H1 (cell line): ENCODE measurements around the gene OR52K2. TPM values are rescaled to one million over a fixed set of nuclear protein-coding genes. Genes with fewer than 3 reads are reported as not detected.

Experiments used
- CTCF ChIA-PET: fragments of 300-600 bp; sonication (Branson Sonifier 250); formaldehyde crosslinking; loops from one replicate; lab custom pipeline; 2021; ENCODE audit not compliant: partially characterized antibody; lab: Charles Lee
- POLR2A ChIA-PET: fragments of 300-600 bp; sonication (Branson Sonifier 250); formaldehyde crosslinking; loops from one replicate; lab custom pipeline; 2021; ENCODE audit warnings: inconsistent platforms; ENCODE audit not compliant: partially characterized antibody; lab: Charles Lee
- DNase-seq, 2 experiments: peaks; one replicate each; pipeline versions ENCODE4 v3.0.0 to v3.0.0-alpha.2; 2010 to 2022; ENCODE audit warnings: low spot score in 2 of 2, low read depth in 1 of 2, mixed read lengths in 1 of 2
- FAIRE-seq: peaks from 2 replicates; lab custom pipeline; 2011; peaks lifted over from hg19 to GRCh38; lab: Jason Lieb, UNC
- H2AFZ ChIP-seq: 2 replicates; pipeline ENCODE4 v1.8.1; 2012; ENCODE audit warnings: low read length, inconsistent platforms
- H2AK5ac ChIP-seq: 2 replicates; pipeline ENCODE4 v1.6.1; 2013; ENCODE audit warnings: low read depth, low read length
- H2BK120ac ChIP-seq: replicated peaks from 2 replicates; pipeline ENCODE3; 2013; ENCODE audit warnings: low read depth, low read length, inconsistent platforms
- H2BK12ac ChIP-seq: 2 replicates; pipeline ENCODE4 v1.6.1; 2013; ENCODE audit warnings: low read depth, low read length
- H2BK15ac ChIP-seq: 2 replicates; pipeline ENCODE4 v1.6.1; 2013; ENCODE audit warnings: low read length
- H2BK20ac ChIP-seq: 2 replicates; pipeline ENCODE4 v1.6.1; 2013; ENCODE audit warnings: low read length
- H2BK5ac ChIP-seq: 2 replicates; pipeline ENCODE4 v1.6.1; 2013; ENCODE audit warnings: low read depth, low read length
- H3K14ac ChIP-seq: 2 replicates; pipeline ENCODE4 v1.6.1; 2013; ENCODE audit warnings: inconsistent platforms; ENCODE audit not compliant: insufficient read length
- H3K18ac ChIP-seq: 2 replicates; pipeline ENCODE4 v1.6.1; 2013; ENCODE audit warnings: low read length; ENCODE audit errors: extremely low read depth
- H3K23ac ChIP-seq: 2 replicates; pipeline ENCODE4 v1.6.1; 2013; ENCODE audit warnings: inconsistent platforms; ENCODE audit not compliant: insufficient read length
- H3K23me2 ChIP-seq: 2 replicates; pipeline ENCODE4 v1.6.1; 2013; ENCODE audit warnings: low read depth, low read length
- H3K27ac ChIP-seq: 2 replicates; pipeline ENCODE4 v1.6.1; 2011; ENCODE audit warnings: low read depth, low read length, inconsistent platforms
- H3K27me3 ChIP-seq, 4 experiments: replicated peaks in 1 of 4; 1 replicate in 1 of 4; 2 replicates in 3 of 4; pipeline versions ENCODE4 v1.6.1 to v1.8.1; 2011 to 2013; ENCODE audit warnings: low read length in 3 of 4, mild to moderate bottlenecking in 3 of 4, inconsistent platforms in 2 of 4, mixed read lengths in 2 of 4, moderate library complexity in 1 of 4; ENCODE audit not compliant: control insufficient read depth in 3 of 4, insufficient read depth in 3 of 4; ENCODE audit errors: extremely low read depth in 1 of 4
- H3K36me3 ChIP-seq, 4 experiments: 2 replicates each; pipeline versions ENCODE4 v1.6.1 to v1.8.1; 2011 to 2013; ENCODE audit warnings: mild to moderate bottlenecking in 4 of 4, low read length in 3 of 4, moderate library complexity in 2 of 4, control low read depth in 1 of 4, inconsistent platforms in 1 of 4; ENCODE audit not compliant: insufficient read depth in 4 of 4, control insufficient read depth in 2 of 4
- H3K4ac ChIP-seq: replicated peaks from 2 replicates; pipeline ENCODE3; 2013; ENCODE audit warnings: low read length, low read depth, mixed read lengths, inconsistent platforms; ENCODE audit not compliant: insufficient read length
- H3K4me1 ChIP-seq, 4 experiments: replicated peaks in 1 of 4; 1 replicate in 1 of 4; 2 replicates in 3 of 4; pipeline versions ENCODE4 v1.6.1 to v1.8.1; 2011 to 2013; ENCODE audit warnings: low read length in 3 of 4, inconsistent platforms in 2 of 4, mixed read lengths in 1 of 4; ENCODE audit not compliant: insufficient read depth in 4 of 4, control insufficient read depth in 3 of 4
- H3K4me2 ChIP-seq, 2 experiments: 2 replicates each; pipeline versions ENCODE4 v1.6.1 to v1.8.1; 2011 to 2013; ENCODE audit warnings: low read depth in 2 of 2, low read length in 2 of 2, control low read depth in 1 of 2, inconsistent platforms in 1 of 2, mild to moderate bottlenecking in 1 of 2; ENCODE audit not compliant: insufficient read depth in 1 of 2
- H3K4me3 ChIP-seq, 4 experiments: fragments of 200-600, 300-600 bp in 1 of 4; sonication (generic), shearing (Covaris generic), sonication (Bioruptor Twin) in 1 of 4; 2 replicates each; pipeline versions ENCODE4 v1.5.1 to v1.8.1; 2011 to 2016; ENCODE audit warnings: low read length in 4 of 4, low read depth in 3 of 4, control low read depth in 2 of 4, inconsistent platforms in 2 of 4, mild to moderate bottlenecking in 2 of 4, mixed read lengths in 1 of 4, moderate library complexity in 1 of 4; ENCODE audit not compliant: insufficient read depth in 2 of 4; ENCODE audit errors: extremely low read depth in 1 of 4
- H3K56ac ChIP-seq: replicated peaks from 2 replicates; pipeline ENCODE3; 2013; ENCODE audit warnings: low read depth, mild to moderate bottlenecking, mixed read lengths, low read length, inconsistent platforms; ENCODE audit not compliant: insufficient read length
- H3K79me1 ChIP-seq: 2 replicates; pipeline ENCODE4 v1.6.1; 2013; ENCODE audit warnings: low read depth, low read length, control low read depth
- H3K79me2 ChIP-seq, 2 experiments: 2 replicates each; pipeline versions ENCODE4 v1.6.1 to v1.8.1; 2012 to 2013; ENCODE audit warnings: low read length in 2 of 2, mild to moderate bottlenecking in 2 of 2, inconsistent platforms in 1 of 2; ENCODE audit not compliant: insufficient read depth in 2 of 2, control insufficient read depth in 1 of 2
- H3K9ac ChIP-seq, 4 experiments: replicated peaks in 1 of 4; 1 replicate in 1 of 4; 2 replicates in 3 of 4; pipeline versions ENCODE4 v1.6.1 to v1.8.1; 2011 to 2013; ENCODE audit warnings: low read depth in 3 of 4, low read length in 3 of 4, control low read depth in 2 of 4, mild to moderate bottlenecking in 2 of 4, moderate library complexity in 2 of 4, inconsistent platforms in 1 of 4; ENCODE audit errors: extremely low read depth in 1 of 4
- H3K9me3 ChIP-seq, 2 experiments: 2 replicates each; pipeline versions ENCODE4 v1.6.1 to v1.8.1; 2012 to 2013; ENCODE audit warnings: mild to moderate bottlenecking in 2 of 2, moderate library complexity in 2 of 2, control low read depth in 1 of 2, inconsistent platforms in 1 of 2, low read depth in 1 of 2, low read length in 1 of 2, mixed read lengths in 1 of 2; ENCODE audit not compliant: insufficient read depth in 2 of 2
- H4K20me1 ChIP-seq, 2 experiments: replicated peaks in 1 of 2; 2 replicates each; pipeline versions ENCODE3 to v1.8.1; 2011 to 2013; ENCODE audit warnings: inconsistent platforms in 2 of 2, low read length in 2 of 2, mild to moderate bottlenecking in 1 of 2; ENCODE audit not compliant: insufficient read depth in 2 of 2, control insufficient read depth in 1 of 2
- H4K5ac ChIP-seq: 2 replicates; pipeline ENCODE4 v1.6.1; 2013; ENCODE audit warnings: low read length, low read depth, mixed read lengths, inconsistent platforms; ENCODE audit not compliant: insufficient read length
- H4K8ac ChIP-seq: 2 replicates; pipeline ENCODE4 v1.8.0; 2013; ENCODE audit warnings: mild to moderate bottlenecking, moderate library complexity, low read length, inconsistent platforms; ENCODE audit not compliant: insufficient read depth; ENCODE audit errors: extremely low read depth
- H4K91ac ChIP-seq: replicated peaks from 2 replicates; pipeline ENCODE3; 2013; ENCODE audit warnings: low read length, mixed read lengths, inconsistent platforms; ENCODE audit not compliant: insufficient read length
- BRCA1 ChIP-seq: IDR thresholded peaks from 2 replicates; pipeline ENCODE4 v1.6.1; 2012; ENCODE audit warnings: low read depth, low read length, improper control_type of control experiment
- CBX5 ChIP-seq: fragments of 300-800, 300-1000 bp; sonication (generic); IDR thresholded peaks from 2 replicates; pipeline ENCODE4 v1.7.1; 2016; ENCODE audit warnings: antibody characterized with exemption, low read length, low read depth
- CEBPB ChIP-seq: IDR thresholded peaks from 2 replicates; pipeline ENCODE4 v1.6.1; 2012; ENCODE audit warnings: low read depth, low read length
- CTCF ChIP-seq, 3 experiments: IDR thresholded peaks; 1 replicate in 2 of 3; 2 replicates in 1 of 3; pipeline versions ENCODE4 v1.5.1 to v1.6.1; 2011; ENCODE audit warnings: low read length in 3 of 3, mild to moderate bottlenecking in 3 of 3, inconsistent platforms in 2 of 3, low read depth in 1 of 3, moderate library complexity in 1 of 3; ENCODE audit not compliant: insufficient read depth in 1 of 3; ENCODE audit errors: control extremely low read depth in 1 of 3
- JUND ChIP-seq: IDR thresholded peaks from 2 replicates; pipeline ENCODE4 v1.6.1; 2011; ENCODE audit warnings: mild to moderate bottlenecking, improper control_type of control experiment, low read length
- KDM1A ChIP-seq: fragments of 200-600, 300-600 bp; sonication (generic); IDR thresholded peaks from 2 replicates; pipeline ENCODE4 v1.7.1; 2016; ENCODE audit warnings: mild to moderate bottlenecking, low read length, borderline replicate concordance
- MAFK ChIP-seq: IDR thresholded peaks from 2 replicates; pipeline ENCODE4 v1.6.1; 2012; ENCODE audit warnings: low read depth, mild to moderate bottlenecking, improper control_type of control experiment, low read length
- POLR2A ChIP-seq, 2 experiments: IDR thresholded peaks; 1 replicate in 1 of 2; 2 replicates in 1 of 2; pipeline ENCODE4 v1.6.1; 2011; ENCODE audit warnings: low read depth in 2 of 2, low read length in 2 of 2, mild to moderate bottlenecking in 2 of 2; ENCODE audit errors: control extremely low read depth in 1 of 2
- RAD21 ChIP-seq, 2 experiments: IDR thresholded peaks in 1 of 2; conservative IDR thresholded peaks in 1 of 2; 2 replicates each; pipeline ENCODE4 v1.6.1; 2011; ENCODE audit warnings: low read depth in 2 of 2, low read length in 2 of 2, improper control_type of control experiment in 1 of 2, inconsistent platforms in 1 of 2, mild to moderate bottlenecking in 1 of 2, moderate library complexity in 1 of 2
- RBBP5 ChIP-seq: IDR thresholded peaks from 2 replicates; pipeline ENCODE4 v1.7.1; 2012; ENCODE audit warnings: low read depth, mild to moderate bottlenecking, inconsistent platforms, low read length, moderate library complexity, borderline replicate concordance
- RFX5 ChIP-seq: IDR thresholded peaks from 2 replicates; pipeline ENCODE4 v1.6.1; 2011; ENCODE audit warnings: low read depth, low read length, improper control_type of control experiment, borderline replicate concordance
- ZNF274 ChIP-seq: IDR thresholded peaks from 2 replicates; pipeline ENCODE4 v1.7.0; 2012; ENCODE audit warnings: low read length, borderline replicate concordance; ENCODE audit errors: extremely low read depth
- WGBS, 2 experiments: shearing (Covaris generic) in 1 of 2; methylation state at CpG; one replicate each; pipeline versions ENCODE4 v1.1.6 to v1.1.7; 2013 to 2015; ENCODE audit warnings: low lambda C conversion rate in 2 of 2, mixed read lengths in 2 of 2, inconsistent platforms in 1 of 2, low coverage in 1 of 2, missing lambda C conversion rate in 1 of 2; ENCODE audit not compliant: insufficient replicate concordance in 2 of 2, insufficient coverage in 1 of 2, insufficient read length in 1 of 2; ENCODE audit errors: extremely low coverage in 1 of 2, missing lambda C conversion rate in 1 of 2; 5-methylcytosine and 5-hydroxymethylcytosine counted together
- polyA plus RNA-seq, 7 experiments: library from polyadenylated mRNA; depleted of rRNA in 3 of 7; stranded (reverse) in 5 of 7; unstranded in 2 of 7; fragments of >200 nt in 5 of 7; fragments of 200-250 nt in 2 of 7; gene quantifications; 1 replicate in 5 of 7; 2 replicates in 1 of 7; 4 replicates in 1 of 7; pipeline versions ENCODE4 v1.2.1 to v1.2.3, GENCODE V29; 2011 to 2013; ENCODE audit warnings: missing spikeins in 2 of 7, mixed read lengths in 2 of 7
- total RNA-seq: library from RNA; stranded (reverse); fragmentation: NEBNext Ultra II Directional; extraction: Animal tissue kit (Norgen Biotek cat#: 25700); gene quantifications from 2 replicates; pipeline ENCODE4 v1.2.1, GENCODE V29; 2021

OR52K2 gene
- total and polyA plus RNA-seq, 2 of the 8 experiments (the other 6 are each of a cell fraction or from before 2014, with no cell fraction given): not detected

GRCh38 chr11:4441515-4441914 lies 7.6 kb upstream of the OR52K2 start:
- no peak overlapping the region for H2BK12ac ChIP-seq
- no peak overlapping the region for H2BK20ac ChIP-seq
- no peaks in the 10 kb centered on the region; a peak in 1 of 4 replicates for H3K9me3 ChIP-seq
- no peak overlapping the region for H3K4me3 ChIP-seq
- no peak for FAIRE-seq
- no peak overlapping the region for H2BK5ac ChIP-seq
- H2BK120ac ChIP-seq: no peak overlapping the region
- H2BK15ac ChIP-seq: no peak overlapping the region
- no peak overlapping the region for H3K18ac ChIP-seq
- 83% methylated on average over 3 of the region's 3 CpGs; no CpG with 5 or more reads in 1 of the 2 experiments for WGBS, 2 experiments
- ChIA-PET POLR2A (no interaction called here), CTCF (no interaction called here)
- H4K8ac ChIP-seq: no peak overlapping the region
- no peak overlapping the region for H3K23ac ChIP-seq
- H3K4me1 ChIP-seq: no peaks in the 10 kb centered on the region; a peak in 1 of 7 replicates
- DNase-seq: no peak
- no peak overlapping the region for H3K4me2 ChIP-seq
- no peak overlapping the region for H3K27ac ChIP-seq
- no peak overlapping the region for H2AFZ ChIP-seq
- no peaks in the 10 kb centered on the region for H4K20me1 ChIP-seq
- H3K14ac ChIP-seq: no peak overlapping the region
- H4K5ac ChIP-seq: no peak overlapping the region
- no peaks in the 10 kb centered on the region for H3K27me3 ChIP-seq
- H3K79me2 ChIP-seq: no peaks in the 10 kb centered on the region
- H3K36me3 ChIP-seq: no peaks in the 10 kb centered on the region
- no peak overlapping the region for H3K4ac ChIP-seq
- no peaks in the 10 kb centered on the region for H3K23me2 ChIP-seq
- H3K56ac ChIP-seq: no peak overlapping the region
- no peak overlapping the region for H4K91ac ChIP-seq
- H2AK5ac ChIP-seq: no peak overlapping the region
- no peaks in the 10 kb centered on the region for H3K79me1 ChIP-seq
- no peak overlapping the region for H3K9ac ChIP-seq
- TF ChIP-seq POLR2A (IDR thresholded peaks at IDR 0.05; ENCODE audit: control extremely low read depth in 1 of 2, low read depth in 2 of 2, low read length in 2 of 2) (no peak), JUND (no peak), CEBPB (no peak), ZNF274 (no peak), BRCA1 (no peak), CTCF (IDR thresholded peaks at IDR 0.05; ENCODE audit: control extremely low read depth in 1 of 3, insufficient read depth in 1 of 3, low read depth in 1 of 3, low read length in 3 of 3) (no peak), KDM1A (no peak), RFX5 (no peak), RAD21 (IDR thresholded peaks at IDR 0.05 in 1 of 2, conservative IDR thresholded peaks at IDR 0.05 in 1 of 2; ENCODE audit: low read depth in 2 of 2, low read length in 2 of 2) (no peak), MAFK (no peak), CBX5 (no peak), RBBP5 (no peak)
